ENCODE measurements around the gene TSPAN16.
A peak's percentile ranks its signal among the peaks of the same experiment; 100 is the strongest.
"Not testable (repeated sequence)": the region's sequence is repeated elsewhere in the genome, so short reads cannot be mapped to it uniquely, and the experiment has no call there.

The TSPAN16 gene

DNA sequence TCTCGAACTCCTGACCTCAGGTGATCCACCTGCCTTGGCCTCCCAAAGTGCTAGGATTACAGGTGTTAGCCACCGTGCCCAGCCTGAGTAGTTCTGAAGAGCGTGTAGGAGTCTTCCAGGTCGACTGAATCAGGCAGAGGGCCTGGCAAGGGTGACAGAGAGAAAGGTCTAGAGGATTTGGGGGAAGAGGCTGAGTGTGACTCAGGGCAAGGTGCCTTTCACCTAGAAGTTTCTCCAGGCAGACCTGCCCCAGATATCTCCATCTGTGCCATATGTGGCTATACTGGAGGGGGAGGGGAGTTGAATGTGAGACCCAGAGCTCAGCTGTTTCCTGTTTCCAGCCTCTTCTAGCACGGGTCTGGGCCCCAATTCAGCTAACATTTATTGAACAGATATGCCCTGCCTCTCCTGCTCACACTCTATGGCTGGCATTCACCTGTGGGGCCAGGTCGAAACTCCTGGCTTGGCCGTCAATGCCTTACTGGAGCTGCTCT is 51.6 kb downstream of the TSPAN16 start:
- no peak for DNase-seq

DNA sequence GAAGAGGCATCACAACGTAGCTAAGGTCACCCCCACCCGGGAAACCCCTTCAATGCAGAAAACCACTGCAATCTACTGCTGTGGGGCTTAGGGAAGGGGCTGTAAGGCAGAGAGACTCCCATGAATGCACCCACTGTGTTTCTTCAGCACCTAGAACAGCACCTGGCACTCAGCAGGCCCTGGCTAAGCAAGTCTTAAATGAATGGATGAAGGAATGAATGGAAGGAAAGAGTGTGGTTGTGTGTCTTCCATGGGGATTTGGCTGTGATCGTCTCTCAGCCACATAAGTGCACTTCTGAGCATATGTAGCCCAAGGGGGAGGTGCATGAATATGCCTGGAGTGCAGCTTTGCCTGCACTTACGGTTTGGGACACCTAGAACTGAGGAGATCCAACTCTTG is 53.2 kb downstream of the TSPAN16 start:
- no peak for DNase-seq

DNA sequence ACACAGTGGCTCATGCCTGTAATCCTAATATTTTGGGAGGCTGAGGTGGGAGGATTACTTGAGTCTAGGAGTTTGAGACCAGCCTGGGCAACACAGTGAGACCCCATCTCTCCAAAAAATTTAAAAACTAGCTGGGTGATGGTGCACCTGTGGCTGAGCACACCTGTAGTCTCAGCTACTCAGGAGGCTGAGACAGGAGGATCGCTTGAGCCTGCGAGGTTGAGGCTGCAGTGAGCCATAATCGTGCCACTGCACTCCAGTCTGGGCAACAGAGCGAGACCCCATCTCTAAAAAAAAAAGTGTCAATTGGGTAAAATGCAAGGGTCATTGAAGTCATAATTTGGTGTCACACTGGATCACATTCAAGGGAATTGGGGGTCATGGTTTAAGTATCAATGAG is 58.1 kb downstream of the TSPAN16 start:
- not testable (repeated sequence) for DNase-seq

DNA sequence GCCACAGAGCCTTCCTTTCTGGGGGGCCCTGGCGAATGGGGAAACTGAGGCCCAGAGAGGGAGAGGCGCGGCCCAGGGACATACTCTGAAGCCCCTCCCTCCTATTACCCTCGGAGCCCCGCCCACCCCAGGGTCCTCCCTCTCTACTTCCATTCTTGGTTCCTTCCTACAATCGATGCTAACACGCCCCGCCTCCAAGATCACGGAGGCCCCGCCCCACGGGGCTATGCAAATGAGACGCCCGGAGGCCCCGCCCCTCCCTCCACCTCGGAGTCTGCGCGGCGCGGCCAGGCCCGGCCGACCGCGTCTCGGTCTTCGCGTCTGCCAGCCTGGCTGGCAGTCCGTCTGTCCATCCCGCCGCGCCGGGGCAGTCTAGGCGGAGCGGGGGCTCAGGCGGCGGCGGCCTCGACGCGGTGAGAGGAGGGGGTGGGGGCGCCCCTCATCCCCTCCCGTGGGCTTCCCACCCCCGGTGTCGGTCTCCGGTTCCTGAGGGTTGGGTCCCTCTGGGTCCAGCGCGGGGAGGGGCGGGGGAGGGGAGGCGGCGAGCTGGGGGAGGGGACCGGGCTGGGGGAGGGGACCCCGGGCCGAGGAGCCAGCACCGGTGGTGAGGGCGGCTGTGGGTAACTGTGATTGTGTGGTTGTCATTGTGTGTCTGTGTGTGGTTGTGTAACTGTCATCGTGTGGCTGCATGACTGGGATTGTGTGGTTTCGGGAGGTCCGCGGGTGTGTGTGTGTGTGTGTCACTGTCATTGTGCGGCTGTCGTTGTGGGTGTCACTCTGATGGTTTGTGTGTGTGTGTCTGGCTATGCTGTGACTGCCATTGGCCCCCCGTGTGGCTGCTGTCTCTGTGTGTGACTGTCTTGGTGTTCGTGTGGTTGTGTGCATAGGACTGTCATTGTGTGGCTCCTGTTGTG is 59.5 kb downstream of the TSPAN16 start, which contains the start of gene PLPPR2:
PLPPR2 (plus strand) TSS at position 273 of the 914 bp plus-strand sequence. CDS start 2,242 bp downstream, outside the sequence.
- DNase-seq, result peak; percentile 93

DNA sequence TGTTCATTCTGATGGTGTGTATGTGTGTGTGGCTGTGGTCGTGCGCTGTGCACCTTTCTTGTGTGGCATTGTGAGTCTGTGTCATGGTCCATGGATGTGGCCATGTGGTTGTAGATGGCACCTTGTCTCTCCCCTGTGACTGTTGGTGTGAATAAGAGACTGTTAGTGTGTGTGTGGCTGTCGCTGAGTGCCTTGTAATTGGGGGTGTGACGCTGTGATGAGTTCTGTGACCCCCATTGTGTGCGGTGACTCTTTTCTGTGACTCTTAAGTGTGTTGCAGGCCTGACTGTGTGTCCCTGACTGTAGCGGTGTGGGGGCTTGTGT is 60.1 kb downstream of the TSPAN16 start:
- no peak for DNase-seq

DNA sequence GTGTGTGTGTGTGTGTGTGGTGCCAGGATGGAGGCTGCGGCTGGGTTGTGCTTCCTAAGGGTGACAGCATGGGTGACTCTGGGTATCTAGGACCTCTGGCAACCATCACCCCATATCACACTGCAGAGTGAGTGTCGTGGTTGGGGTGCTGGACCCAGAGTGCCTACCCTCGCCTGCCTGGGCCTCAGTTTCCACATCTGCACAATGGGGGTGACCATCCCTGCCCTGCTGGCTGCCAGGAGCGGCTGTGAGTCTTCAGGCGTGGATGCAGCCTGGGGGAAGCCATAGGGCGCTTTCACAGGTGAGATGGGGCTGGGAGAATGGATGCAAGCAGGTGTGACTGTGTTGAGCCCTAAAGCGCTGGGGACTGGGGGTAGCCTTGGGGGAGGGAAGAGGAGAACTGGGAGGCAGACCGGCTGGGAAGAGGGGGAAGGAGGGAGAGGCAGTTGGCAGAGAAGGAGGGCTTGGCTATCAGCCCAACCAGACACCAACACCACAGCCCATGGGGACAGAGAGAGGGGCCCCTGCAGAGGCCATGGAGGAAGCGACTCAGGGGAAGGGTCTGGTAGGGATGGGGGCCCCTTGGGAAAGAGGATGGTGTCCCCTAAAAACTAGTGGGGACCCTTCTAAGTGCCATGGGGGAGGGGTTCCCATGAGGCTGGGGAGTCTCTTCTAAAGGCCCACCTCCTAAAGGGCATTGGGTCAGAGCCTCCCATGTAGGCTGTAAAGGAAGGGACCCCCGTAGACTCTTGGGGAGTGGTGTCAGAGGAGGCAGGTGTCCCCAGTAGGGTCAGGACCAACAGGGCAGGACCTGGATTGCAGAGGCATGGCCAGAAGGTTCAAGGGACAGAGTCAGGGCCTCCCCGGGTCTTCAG is 61.0 kb downstream of the TSPAN16 start:
- peak; percentile 19 for DNase-seq

DNA sequence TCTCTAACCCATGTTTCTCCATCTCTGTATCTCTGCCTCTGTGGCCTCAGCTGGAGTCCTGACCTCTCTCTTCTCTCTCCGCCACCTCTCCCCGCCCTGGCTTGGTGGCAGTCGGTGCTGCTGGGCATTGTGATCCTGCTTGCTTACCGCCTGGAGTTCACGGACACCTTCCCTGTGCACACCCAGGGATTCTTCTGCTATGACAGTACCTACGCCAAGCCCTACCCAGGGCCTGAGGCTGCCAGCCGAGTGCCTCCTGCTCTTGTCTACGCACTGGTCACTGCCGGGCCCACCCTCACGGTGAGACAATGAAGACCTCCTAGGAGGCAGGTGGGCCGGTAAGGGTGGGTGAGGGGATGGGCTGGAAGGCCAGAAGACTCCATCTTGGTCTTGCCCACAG is 63.5 kb downstream of the TSPAN16 start:
- DNase-seq, result no peak

DNA sequence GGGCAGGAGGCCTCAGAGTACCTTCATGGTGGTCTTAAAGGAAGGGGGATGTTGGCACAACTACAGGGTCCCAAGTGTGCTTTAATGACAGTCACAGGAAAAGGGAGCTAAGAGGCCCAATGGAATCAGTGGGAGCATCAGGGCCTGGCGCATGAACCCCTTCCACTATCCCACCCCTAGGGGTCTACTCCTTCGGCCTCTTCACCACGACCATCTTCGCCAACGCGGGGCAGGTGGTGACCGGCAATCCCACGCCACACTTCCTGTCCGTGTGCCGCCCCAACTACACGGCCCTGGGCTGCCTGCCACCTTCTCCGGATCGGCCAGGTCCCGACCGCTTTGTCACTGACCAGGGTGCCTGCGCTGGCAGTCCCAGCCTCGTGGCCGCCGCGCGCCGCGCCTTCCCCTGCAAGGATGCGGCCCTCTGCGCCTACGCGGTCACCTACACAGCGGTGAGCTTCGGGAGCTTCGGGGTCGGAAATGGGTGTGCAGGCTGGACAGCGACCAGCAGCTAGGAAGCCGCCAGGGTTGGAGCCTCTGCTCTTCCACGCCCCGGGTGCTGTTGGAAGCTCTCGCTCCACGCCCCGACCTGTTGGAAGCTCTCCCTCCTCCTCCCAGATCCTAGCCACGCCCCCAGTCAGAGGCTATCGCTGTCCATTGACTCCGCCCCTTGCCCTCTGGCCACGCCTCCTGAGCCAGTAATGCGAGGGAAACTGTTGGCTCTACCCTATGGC is 65.2 kb downstream of the TSPAN16 start:
- peak; percentile 48 for DNase-seq

DNA sequence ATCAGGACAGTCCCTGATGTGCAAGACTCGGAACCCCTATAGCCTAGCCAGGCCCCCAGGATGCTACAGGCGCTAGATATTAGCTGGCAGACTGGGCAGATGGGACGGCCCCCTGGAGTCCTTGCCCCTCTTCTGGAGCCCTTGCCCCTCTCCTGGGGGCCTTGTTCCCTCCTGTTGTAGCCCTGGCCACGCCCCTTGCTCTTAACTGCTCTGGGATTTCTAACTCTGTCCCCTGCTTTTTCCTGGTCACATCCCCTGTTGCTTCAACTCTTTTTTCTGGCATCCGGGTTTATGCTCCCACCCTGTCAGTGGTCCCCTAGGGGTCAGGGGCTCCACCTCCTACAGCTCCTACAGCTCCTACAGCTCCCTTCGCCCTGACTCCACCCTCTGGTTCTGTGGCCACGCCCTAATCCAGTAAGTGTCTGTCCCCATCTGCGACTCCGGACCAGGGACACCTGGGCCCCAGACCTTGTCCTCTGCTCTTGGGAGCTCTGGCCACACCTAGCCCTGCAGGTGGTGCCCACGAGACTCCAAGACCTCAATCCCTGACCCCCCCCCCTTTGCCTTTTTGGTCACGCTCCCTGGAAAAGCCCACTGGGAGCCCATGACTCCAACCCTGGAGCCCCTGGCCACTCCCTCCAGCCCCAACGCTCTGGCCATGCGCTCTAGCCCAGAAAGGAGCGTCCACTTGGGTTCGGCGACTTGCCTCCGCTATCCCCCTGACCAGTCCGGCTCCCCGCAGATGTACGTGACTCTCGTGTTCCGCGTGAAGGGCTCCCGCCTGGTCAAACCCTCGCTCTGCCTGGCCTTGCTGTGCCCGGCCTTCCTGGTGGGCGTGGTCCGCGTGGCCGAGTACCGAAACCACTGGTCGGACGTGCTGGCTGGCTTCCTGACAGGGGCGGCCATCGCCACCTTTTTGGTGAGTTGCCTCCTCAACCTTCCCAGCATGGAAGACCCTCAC is 66.1 kb downstream of the TSPAN16 start:
- no peak for DNase-seq

DNA sequence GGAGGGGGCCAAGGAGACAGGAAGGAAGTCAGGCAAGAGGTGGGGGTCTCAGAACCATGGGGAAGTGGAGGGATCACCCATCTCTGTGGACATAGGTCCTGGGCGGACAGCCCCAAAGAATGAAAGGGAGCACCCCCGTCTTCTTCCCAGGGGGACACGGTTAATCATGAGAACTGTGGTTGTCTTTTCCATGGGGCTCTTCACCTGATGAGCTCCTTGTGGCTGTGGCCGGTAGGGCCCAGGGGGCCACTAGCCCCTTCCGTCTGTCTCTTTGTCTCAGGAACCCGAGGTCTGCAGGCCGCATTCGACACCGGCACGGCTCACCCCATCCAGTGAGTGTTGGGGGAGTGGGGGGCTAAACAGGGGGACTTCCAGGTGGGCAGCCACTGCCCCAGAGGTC is 67.9 kb downstream of the TSPAN16 start:
- no peak for DNase-seq

DNA sequence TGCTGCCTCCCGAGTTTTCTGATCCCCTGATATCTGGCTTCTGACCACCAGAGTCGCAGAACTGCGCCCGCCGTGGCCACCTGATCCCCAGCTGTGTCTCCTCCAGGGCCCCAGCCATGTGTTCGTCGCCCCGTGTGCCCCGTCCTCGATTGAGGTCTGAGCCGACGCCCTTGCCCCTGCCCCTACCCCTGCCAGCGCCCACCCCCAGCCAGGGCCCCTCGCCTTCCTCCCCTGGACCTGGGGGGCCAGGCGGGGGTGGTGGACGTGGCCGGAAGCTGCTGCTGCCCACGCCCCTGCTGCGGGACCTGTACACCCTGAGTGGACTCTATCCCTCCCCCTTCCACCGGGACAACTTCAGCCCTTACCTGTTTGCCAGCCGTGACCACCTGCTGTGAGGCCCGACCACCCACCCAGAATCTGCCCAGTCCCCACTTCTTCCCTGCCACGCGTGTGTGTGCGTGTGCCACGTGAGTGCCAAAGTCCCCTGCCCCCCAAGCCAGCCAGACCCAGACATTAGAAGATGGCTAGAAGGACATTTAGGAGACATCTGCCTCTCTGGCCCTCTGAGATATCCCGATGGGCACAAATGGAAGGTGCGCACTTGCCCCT is 68.4 kb downstream of the TSPAN16 start:
- DNase-seq, result no peak

DNA sequence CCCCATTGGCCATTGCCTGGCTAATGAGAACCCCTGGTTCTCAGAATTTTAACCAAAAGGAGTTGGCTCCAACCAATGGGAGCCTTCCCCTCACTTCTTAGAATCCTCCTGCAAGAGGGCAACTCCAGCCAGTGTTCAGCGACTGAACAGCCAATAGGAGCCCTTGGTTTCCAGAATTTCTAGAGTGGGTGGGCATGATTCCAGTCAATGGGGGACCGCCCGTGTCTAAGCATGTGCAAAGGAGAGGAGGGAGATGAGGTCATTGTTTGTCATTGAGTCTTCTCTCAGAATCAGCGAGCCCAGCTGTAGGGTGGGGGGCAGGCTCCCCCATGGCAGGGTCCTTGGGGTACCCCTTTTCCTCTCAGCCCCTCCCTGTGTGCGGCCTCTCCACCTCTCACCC is 69.0 kb downstream of the TSPAN16 start:
- DNase-seq, result no peak
